ENCODE measurements around the gene CST3. TPM values are rescaled to one million over a fixed set of nuclear protein-coding genes. Genes with fewer than 3 reads are reported as not detected.
"Not testable (repeated sequence)": the region's sequence is repeated elsewhere in the genome, so short reads cannot be mapped to it uniquely, and the experiment has no call there.

CST3 gene
- total RNA-seq, result 440 and 787 TPM in 2 replicates

GRCh38 chr20:23637282-23638221 lies at the start of gene CST3:
Gene CST3 (minus strand): TSS chr20:23637955. CDS start chr20:23637862, 93 bp downstream.
- DNase-seq (ENCODE audit: extremely low read depth, low read depth, low spot score), result no peak

- no peak for DNase-seq (ENCODE audit: extremely low read depth, low read depth, low spot score)
These were observed 48.4 kb upstream of the CST3 start for GRCh38 chr20:23686046-23686750.

- DNase-seq (ENCODE audit: extremely low read depth, low read depth, low spot score), result not testable (repeated sequence)
These were observed 47.8 kb upstream of the CST3 start for GRCh38 chr20:23685529-23685896.

- DNase-seq (ENCODE audit: extremely low read depth, low read depth, low spot score), result no peak
These were observed 46.5 kb upstream of the CST3 start for GRCh38 chr20:23684261-23684660.

GRCh38 chr20:23683807-23684206 lies 46.1 kb upstream of the CST3 start:
- DNase-seq (ENCODE audit: extremely low read depth, low read depth, low spot score), result no peak

- DNase-seq (ENCODE audit: extremely low read depth, low read depth, low spot score), result no peak
These were observed 45.5 kb upstream of the CST3 start for GRCh38 chr20:23683281-23683680.

GRCh38 chr20:23680146-23680545 lies 42.4 kb upstream of the CST3 start:
- DNase-seq (ENCODE audit: extremely low read depth, low read depth, low spot score), result no peak

GRCh38 chr20:23679133-23680092 lies 41.7 kb upstream of the CST3 start:
- no peak for DNase-seq (ENCODE audit: extremely low read depth, low read depth, low spot score)

- no peak for DNase-seq (ENCODE audit: extremely low read depth, low read depth, low spot score)
These were observed 35.5 kb upstream of the CST3 start for GRCh38 chr20:23673209-23673608.

- no peak for DNase-seq (ENCODE audit: extremely low read depth, low read depth, low spot score)
These were observed 34.4 kb upstream of the CST3 start for GRCh38 chr20:23672158-23672557.

- no peak for DNase-seq (ENCODE audit: extremely low read depth, low read depth, low spot score)
These were observed 33.7 kb upstream of the CST3 start for GRCh38 chr20:23671479-23671878.

- no peak for DNase-seq (ENCODE audit: extremely low read depth, low read depth, low spot score)
These were observed 32.6 kb upstream of the CST3 start for GRCh38 chr20:23670361-23670760.

- DNase-seq (ENCODE audit: extremely low read depth, low read depth, low spot score), result no peak
These were observed 32.1 kb upstream of the CST3 start for GRCh38 chr20:23669866-23670265.

GRCh38 chr20:23669327-23669726 lies 31.6 kb upstream of the CST3 start:
- no peak for DNase-seq (ENCODE audit: extremely low read depth, low read depth, low spot score)

- DNase-seq (ENCODE audit: extremely low read depth, low read depth, low spot score), result no peak
These were observed 30.8 kb upstream of the CST3 start for GRCh38 chr20:23668477-23668951.

- DNase-seq (ENCODE audit: extremely low read depth, low read depth, low spot score), result no peak
These were observed 29.9 kb upstream of the CST3 start for GRCh38 chr20:23667666-23668065.

- no peak for DNase-seq (ENCODE audit: extremely low read depth, low read depth, low spot score)
These were observed 28.9 kb upstream of the CST3 start for GRCh38 chr20:23666698-23667097.

- DNase-seq (ENCODE audit: extremely low read depth, low read depth, low spot score), result no peak
These were observed 28.4 kb upstream of the CST3 start for GRCh38 chr20:23666189-23666588.

- no peak for DNase-seq (ENCODE audit: extremely low read depth, low read depth, low spot score)
These were observed 27.2 kb upstream of the CST3 start for GRCh38 chr20:23664954-23665353.

- DNase-seq (ENCODE audit: extremely low read depth, low read depth, low spot score), result not testable (repeated sequence)
These were observed 26.3 kb upstream of the CST3 start for GRCh38 chr20:23664046-23664445.

GRCh38 chr20:23663180-23663579 lies 25.4 kb upstream of the CST3 start:
- DNase-seq (ENCODE audit: extremely low read depth, low read depth, low spot score), result no peak
